Measurements from ENCODE around the gene UNC50. TPM values are rescaled to one million over a fixed set of nuclear protein-coding genes. Genes with fewer than 3 reads are reported as not detected.

UNC50 gene
- total RNA-seq, 1 experiment from 2014 or later, result 36.4 TPM

GRCh38 chr2:98607741-98608115, 661 bp upstream of the UNC50 start:
- Histone ChIP-seq H3K4me2 (ENCODE audit: low read depth, low read length, poor library complexity, severe bottlenecking) (peak overlapping the region; percentile 75), H3K4me1 (ENCODE audit: low read length) (peaks cover 34% of the 10 kb centered on the region), H3K79me2 (ENCODE audit: low read length) (peaks cover 69% of the 10 kb centered on the region), H3K9me3 (ENCODE audit: low read length) (no peaks in the 10 kb centered on the region), H3K27ac (ENCODE audit: low read length) (peak overlapping the region; percentile 67), H3K9ac (ENCODE audit: low read length) (peak overlapping the region; percentile 96), H3K9me2 (replicated peaks; ENCODE audit: insufficient read depth, low read length) (no peaks in the 10 kb centered on the region), H2AFZ (ENCODE audit: low read length) (peak overlapping the region; percentile 91; the same call in 1 of the 2 replicates), H3K27me3 (ENCODE audit: low read length) (no peaks in the 10 kb centered on the region), H4K20me1 (ENCODE audit: insufficient read depth, low read depth, low read length) (peaks cover 7% of the 10 kb centered on the region; the same call in 1 of the 2 replicates), H3K36me3 (ENCODE audit: insufficient read depth, low read length) (peaks cover 19% of the 10 kb centered on the region; the same call in 1 of the 2 replicates), H3K4me3 (ENCODE audit: low read length) (peak overlapping the region; percentile 98)
- DNase-seq, result no peak

GRCh38 chr2:98608962-98609604, 694 bp downstream of the UNC50 start:
- peak overlapping the region; percentile 75 for H3K4me2 ChIP-seq (ENCODE audit: low read depth, low read length, poor library complexity, severe bottlenecking)
- H3K79me2 ChIP-seq (ENCODE audit: low read length), result peaks cover 69% of the 10 kb centered on the region
- peak overlapping the region; percentile 90 for H2AFZ ChIP-seq (ENCODE audit: low read length)
- peaks cover 7% of the 10 kb centered on the region; the same call in 1 of the 2 replicates for H4K20me1 ChIP-seq (ENCODE audit: insufficient read depth, low read depth, low read length)
- peak overlapping the region; percentile 98 for H3K4me3 ChIP-seq (ENCODE audit: low read length)
- peak overlapping the region; percentile 96 for H3K9ac ChIP-seq (ENCODE audit: low read length)
- H3K27me3 ChIP-seq (ENCODE audit: low read length), result no peaks in the 10 kb centered on the region
- DNase-seq, result peak; percentile 51
- no peaks in the 10 kb centered on the region for H3K9me3 ChIP-seq (ENCODE audit: low read length)
- H3K36me3 ChIP-seq (ENCODE audit: insufficient read depth, low read length), result peaks cover 24% of the 10 kb centered on the region; the same call in 1 of the 2 replicates
- H3K9me2 ChIP-seq (replicated peaks; ENCODE audit: insufficient read depth, low read length), result no peaks in the 10 kb centered on the region
- peaks cover 34% of the 10 kb centered on the region for H3K4me1 ChIP-seq (ENCODE audit: low read length)
- H3K27ac ChIP-seq (ENCODE audit: low read length), result peak overlapping the region; percentile 43; the same call in 1 of the 2 replicates

- DNase-seq, result no peak
- Histone ChIP-seq H2AFZ (ENCODE audit: low read length) (no peak overlapping the region), H3K9me2 (replicated peaks; ENCODE audit: insufficient read depth, low read length) (no peaks in the 10 kb centered on the region), H3K27ac (ENCODE audit: low read length) (no peak overlapping the region), H3K9ac (ENCODE audit: low read length) (no peak overlapping the region), H3K4me3 (ENCODE audit: low read length) (no peak overlapping the region), H3K36me3 (ENCODE audit: insufficient read depth, low read length) (peaks cover 49% of the 10 kb centered on the region; the same call in 1 of the 2 replicates), H3K4me2 (ENCODE audit: low read depth, low read length, poor library complexity, severe bottlenecking) (no peak overlapping the region), H3K79me2 (ENCODE audit: low read length) (peaks cover 22% of the 10 kb centered on the region), H4K20me1 (ENCODE audit: insufficient read depth, low read depth, low read length) (no peaks in the 10 kb centered on the region), H3K4me1 (ENCODE audit: low read length) (peaks cover 16% of the 10 kb centered on the region), H3K27me3 (ENCODE audit: low read length) (no peaks in the 10 kb centered on the region), H3K9me3 (ENCODE audit: low read length) (no peaks in the 10 kb centered on the region)
Measured at GRCh38 chr2:98614024-98614739, 5.8 kb downstream of the UNC50 start.

GRCh38 chr2:98615481-98615880, 7.1 kb downstream of the UNC50 start:
- no peak for DNase-seq
- H3K79me2 ChIP-seq (ENCODE audit: low read length), result peaks cover 9% of the 10 kb centered on the region
- H3K9me2 ChIP-seq (replicated peaks; ENCODE audit: insufficient read depth, low read length), result no peaks in the 10 kb centered on the region
- H3K4me3 ChIP-seq (ENCODE audit: low read length), result no peak overlapping the region
- H3K27ac ChIP-seq (ENCODE audit: low read length), result no peak overlapping the region
- peaks cover 44% of the 10 kb centered on the region; the same call in 1 of the 2 replicates for H3K36me3 ChIP-seq (ENCODE audit: insufficient read depth, low read length)
- H2AFZ ChIP-seq (ENCODE audit: low read length), result no peak overlapping the region
- no peaks in the 10 kb centered on the region for H3K27me3 ChIP-seq (ENCODE audit: low read length)
- no peak overlapping the region for H3K9ac ChIP-seq (ENCODE audit: low read length)
- H3K4me1 ChIP-seq (ENCODE audit: low read length), result peaks cover 3% of the 10 kb centered on the region
- no peaks in the 10 kb centered on the region for H4K20me1 ChIP-seq (ENCODE audit: insufficient read depth, low read depth, low read length)
- H3K4me2 ChIP-seq (ENCODE audit: low read depth, low read length, poor library complexity, severe bottlenecking), result no peak overlapping the region
- H3K9me3 ChIP-seq (ENCODE audit: low read length), result no peaks in the 10 kb centered on the region

GRCh38 chr2:98617149-98617548, 8.8 kb downstream of the UNC50 start:
- Histone ChIP-seq H3K9me2 (replicated peaks; ENCODE audit: insufficient read depth, low read length) (no peaks in the 10 kb centered on the region), H3K4me2 (ENCODE audit: low read depth, low read length, poor library complexity, severe bottlenecking) (no peak overlapping the region), H3K79me2 (ENCODE audit: low read length) (no peaks in the 10 kb centered on the region), H3K27ac (ENCODE audit: low read length) (no peak overlapping the region), H3K9ac (ENCODE audit: low read length) (no peak overlapping the region), H3K27me3 (ENCODE audit: low read length) (no peaks in the 10 kb centered on the region), H3K4me3 (ENCODE audit: low read length) (no peak overlapping the region), H2AFZ (ENCODE audit: low read length) (no peak overlapping the region), H4K20me1 (ENCODE audit: insufficient read depth, low read depth, low read length) (no peaks in the 10 kb centered on the region), H3K4me1 (ENCODE audit: low read length) (peaks cover 5% of the 10 kb centered on the region), H3K36me3 (ENCODE audit: insufficient read depth, low read length) (peaks cover 32% of the 10 kb centered on the region; the same call in 1 of the 2 replicates), H3K9me3 (ENCODE audit: low read length) (no peaks in the 10 kb centered on the region)
- no peak for DNase-seq

- Histone ChIP-seq H3K9me2 (replicated peaks; ENCODE audit: insufficient read depth, low read length) (no peaks in the 10 kb centered on the region), H3K27ac (ENCODE audit: low read length) (no peak overlapping the region), H3K27me3 (ENCODE audit: low read length) (no peaks in the 10 kb centered on the region), H3K4me1 (ENCODE audit: low read length) (peaks cover 16% of the 10 kb centered on the region), H3K9me3 (ENCODE audit: low read length) (no peaks in the 10 kb centered on the region), H2AFZ (ENCODE audit: low read length) (no peak overlapping the region), H3K4me3 (ENCODE audit: low read length) (no peak overlapping the region), H3K9ac (ENCODE audit: low read length) (no peak overlapping the region), H3K4me2 (ENCODE audit: low read depth, low read length, poor library complexity, severe bottlenecking) (no peak overlapping the region), H3K36me3 (ENCODE audit: insufficient read depth, low read length) (no peaks in the 10 kb centered on the region), H3K79me2 (ENCODE audit: low read length) (no peaks in the 10 kb centered on the region), H4K20me1 (ENCODE audit: insufficient read depth, low read depth, low read length) (no peaks in the 10 kb centered on the region)
- DNase-seq, result no peak
Measured at GRCh38 chr2:98623657-98624056, 15.3 kb downstream of the UNC50 start.

- no peak for DNase-seq
- Histone ChIP-seq H3K79me2 (ENCODE audit: low read length) (no peaks in the 10 kb centered on the region), H2AFZ (ENCODE audit: low read length) (no peak overlapping the region), H3K4me3 (ENCODE audit: low read length) (no peak overlapping the region), H3K9me2 (replicated peaks; ENCODE audit: insufficient read depth, low read length) (no peaks in the 10 kb centered on the region), H3K9me3 (ENCODE audit: low read length) (no peaks in the 10 kb centered on the region), H3K27me3 (ENCODE audit: low read length) (no peaks in the 10 kb centered on the region), H3K4me2 (ENCODE audit: low read depth, low read length, poor library complexity, severe bottlenecking) (no peak overlapping the region), H3K27ac (ENCODE audit: low read length) (no peak overlapping the region), H3K36me3 (ENCODE audit: insufficient read depth, low read length) (no peaks in the 10 kb centered on the region), H3K4me1 (ENCODE audit: low read length) (no peaks in the 10 kb centered on the region), H3K9ac (ENCODE audit: low read length) (no peak overlapping the region), H4K20me1 (ENCODE audit: insufficient read depth, low read depth, low read length) (no peaks in the 10 kb centered on the region)
Measured at GRCh38 chr2:98632351-98632750, 24.0 kb downstream of the UNC50 start.

GRCh38 chr2:98634406-98635092, 26.2 kb downstream of the UNC50 start:
- no peaks in the 10 kb centered on the region for H3K9me2 ChIP-seq (replicated peaks; ENCODE audit: insufficient read depth, low read length)
- H4K20me1 ChIP-seq (ENCODE audit: insufficient read depth, low read depth, low read length), result no peaks in the 10 kb centered on the region
- H3K36me3 ChIP-seq (ENCODE audit: insufficient read depth, low read length), result no peaks in the 10 kb centered on the region
- H3K4me2 ChIP-seq (ENCODE audit: low read depth, low read length, poor library complexity, severe bottlenecking), result no peak overlapping the region
- no peaks in the 10 kb centered on the region for H3K9me3 ChIP-seq (ENCODE audit: low read length)
- no peak overlapping the region for H3K27ac ChIP-seq (ENCODE audit: low read length)
- no peak overlapping the region for H3K4me3 ChIP-seq (ENCODE audit: low read length)
- H3K9ac ChIP-seq (ENCODE audit: low read length), result no peak overlapping the region
- no peaks in the 10 kb centered on the region for H3K4me1 ChIP-seq (ENCODE audit: low read length)
- peaks cover 2% of the 10 kb centered on the region; the same call in 1 of the 2 replicates for H3K27me3 ChIP-seq (ENCODE audit: low read length)
- H2AFZ ChIP-seq (ENCODE audit: low read length), result no peak overlapping the region; the same call in 1 of the 2 replicates
- no peaks in the 10 kb centered on the region for H3K79me2 ChIP-seq (ENCODE audit: low read length)
- DNase-seq, result peak; percentile 77

Data from Karpas-422 (cell line).